SK-N-MC (cell line): ENCODE results near the gene CIT.

Source experiments
- EZH2 ChIP-seq: fragments of 200-600 bp; sonication (generic); IDR thresholded peaks from one replicate; pipeline ENCODE4 v1.6.1; 2017; ENCODE audit warnings: antibody characterized with exemption
- FOXP2 ChIP-seq: optimal IDR thresholded peaks from 2 replicates; pipeline ENCODE3; 2011; ENCODE audit warnings: mild to moderate bottlenecking, moderate library complexity; ENCODE audit not compliant: insufficient read depth; ENCODE audit errors: extremely low read length, control extremely low read depth
- POLR2AphosphoS5 ChIP-seq: IDR thresholded peaks from 2 replicates; pipeline ENCODE4 v1.6.1; 2012; ENCODE audit warnings: mild to moderate bottlenecking, low read depth, low read length, borderline replicate concordance

- TF ChIP-seq FOXP2 (no peak), EZH2 (no peak), POLR2AphosphoS5 (no peak)
These were observed 48.1 kb upstream of the CIT start for GRCh38 chr12:119925269-119925668.
